ENCODE data around the gene GNG14. TPM values are rescaled to one million over a fixed set of nuclear protein-coding genes. Genes with fewer than 3 reads are reported as not detected.

GNG14 gene
- total and polyA plus RNA-seq, 2 of the 13 experiments (the other 11 are each of a cell fraction or from before 2014, with no cell fraction given), result not detected

DNA sequence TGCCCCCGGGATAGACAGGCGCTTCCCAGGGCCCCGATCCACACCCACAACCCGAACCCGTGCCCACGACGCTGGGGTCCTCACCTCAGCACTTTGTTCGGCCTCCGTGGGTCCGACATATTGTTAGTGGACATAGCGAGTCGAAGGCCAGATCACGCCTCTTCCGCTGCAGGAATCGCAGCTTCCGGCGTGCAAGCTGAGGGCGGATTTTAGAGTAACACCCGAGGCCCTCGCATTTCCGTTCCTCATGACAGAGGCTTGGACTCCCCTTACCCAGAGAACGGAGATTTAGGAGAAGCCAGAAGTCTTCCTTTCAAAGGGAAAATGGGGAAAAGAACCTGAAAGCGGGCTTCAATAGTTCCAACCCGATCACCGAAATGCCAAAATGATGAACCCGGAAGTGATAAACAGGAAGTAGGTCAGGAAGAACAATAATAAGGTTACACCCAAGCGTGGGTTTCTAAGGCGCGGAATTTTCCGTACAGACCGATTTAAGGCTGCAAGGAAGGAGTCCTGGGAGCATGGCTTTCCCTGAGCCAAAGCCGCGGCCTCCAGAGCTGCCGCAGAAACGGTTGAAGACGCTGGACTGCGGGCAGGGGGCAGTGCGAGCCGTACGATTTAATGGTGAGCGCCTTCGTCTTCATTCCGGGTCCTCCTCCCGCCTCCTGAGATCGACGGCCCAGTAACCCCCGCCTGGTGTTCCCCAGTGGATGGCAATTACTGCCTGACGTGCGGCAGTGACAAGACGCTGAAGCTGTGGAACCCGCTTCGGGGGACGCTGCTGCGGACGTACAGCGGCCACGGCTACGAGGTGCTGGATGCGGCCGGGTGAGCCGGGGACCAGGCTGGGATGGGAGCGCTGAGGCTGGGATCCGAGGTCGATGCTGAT lies 18.3 kb upstream of the GNG14 start (continued):
- TF ChIP-seq ZSCAN21 (CRISPR knock-in tag; IDR thresholded peaks at IDR 0.05; ENCODE audit: borderline replicate concordance) (peak; percentile 36; the same call in 1 of the 2 replicates), ZNF891 (CRISPR knock-in tag; IDR thresholded peaks at IDR 0.05) (0 out of 2 replicates have a peak, but pooled peaks have one; percentile 5), ATF1 (CRISPR knock-in tag; IDR thresholded peaks at IDR 0.05) (peak; percentile 86), ZBTB37 (CRISPR knock-in tag; IDR thresholded peaks at IDR 0.05) (0 out of 2 replicates have a peak, but pooled peaks have one; percentile 22), ZBTB38 (CRISPR knock-in tag; IDR thresholded peaks at IDR 0.05) (no peak; the same call in 1 of the 2 replicates), MAZ (IDR thresholded peaks at IDR 0.05; ENCODE audit: borderline replicate concordance, low read depth, low read length) (no peak), MAZ (CRISPR knock-in tag; IDR thresholded peaks at IDR 0.05; ENCODE audit: low read depth) (peak; percentile 53; the same call in 1 of the 2 replicates), ZNF589 (CRISPR knock-in tag; conservative IDR thresholded peaks at IDR 0.05) (no peak), ATF2 (CRISPR knock-in tag; IDR thresholded peaks at IDR 0.05) (0 out of 2 replicates have a peak, but pooled peaks have one; percentile 29), MED1 (CRISPR knock-in tag; IDR thresholded peaks at IDR 0.05) (peak; percentile 43; the same call in 1 of the 2 replicates), ZNF30 (CRISPR knock-in tag; IDR thresholded peaks at IDR 0.05) (no peak), SRSF1 (optimal IDR thresholded peaks at IDR 0.05; ENCODE audit: low read depth, low read length) (peak; percentile 81), ZNF501 (CRISPR knock-in tag; IDR thresholded peaks at IDR 0.05) (peak; percentile 95), ZFP90 (CRISPR knock-in tag; IDR thresholded peaks at IDR 0.05; ENCODE audit: borderline replicate concordance) (peak; percentile 67; the same call in 1 of the 2 replicates), HNRNPH1 (optimal IDR thresholded peaks at IDR 0.05; ENCODE audit: low read depth, low read length) (no peak), UBTF (CRISPR knock-in tag; IDR thresholded peaks at IDR 0.05) (peak; percentile 47), TP53 (CRISPR knock-in tag; conservative IDR thresholded peaks at IDR 0.05) (no peak), NR2C2 (CRISPR knock-in tag; IDR thresholded peaks at IDR 0.05; ENCODE audit: borderline replicate concordance) (peak; percentile 98)
- TF ChIP-seq, protein P1, sequence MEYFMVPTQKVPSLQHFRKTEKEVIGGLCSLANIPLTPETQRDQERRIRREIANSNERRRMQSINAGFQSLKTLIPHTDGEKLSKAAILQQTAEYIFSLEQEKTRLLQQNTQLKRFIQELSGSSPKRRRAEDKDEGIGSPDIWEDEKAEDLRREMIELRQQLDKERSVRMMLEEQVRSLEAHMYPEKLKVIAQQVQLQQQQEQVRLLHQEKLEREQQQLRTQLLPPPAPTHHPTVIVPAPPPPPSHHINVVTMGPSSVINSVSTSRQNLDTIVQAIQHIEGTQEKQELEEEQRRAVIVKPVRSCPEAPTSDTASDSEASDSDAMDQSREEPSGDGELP (IDR thresholded peaks at IDR 0.05; ENCODE audit: borderline replicate concordance, low read depth), result peak; percentile 26; the same call in 1 of the 2 replicates
- TF ChIP-seq, protein P2, sequence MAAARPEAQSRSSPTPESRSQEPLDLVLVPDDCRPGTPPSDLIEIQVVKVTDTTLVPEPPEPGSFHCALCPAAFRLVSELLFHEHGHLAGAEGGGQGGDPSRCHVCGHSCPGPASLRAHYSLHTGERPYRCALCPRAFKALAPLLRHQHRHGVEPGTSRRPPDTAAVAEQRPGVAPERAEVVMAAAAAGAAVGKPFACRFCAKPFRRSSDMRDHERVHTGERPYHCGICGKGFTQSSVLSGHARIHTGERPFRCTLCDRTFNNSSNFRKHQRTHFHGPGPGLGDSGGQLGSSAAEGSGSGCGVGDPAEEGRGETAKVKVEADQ (CRISPR knock-in tag; IDR thresholded peaks at IDR 0.05; ENCODE audit: borderline replicate concordance), result peak; percentile 53; the same call in 1 of the 2 replicates
